Measurements from ENCODE around the gene TAOK3. TPM values are rescaled to one million over a fixed set of nuclear protein-coding genes. Genes with fewer than 3 reads are reported as not detected.

The TAOK3 gene
- total RNA-seq, 3 donors from 2014 or later (not counting 1 experiment from before 2014, with no cell fraction given): 155 to 166 (median 157) TPM

DNA sequence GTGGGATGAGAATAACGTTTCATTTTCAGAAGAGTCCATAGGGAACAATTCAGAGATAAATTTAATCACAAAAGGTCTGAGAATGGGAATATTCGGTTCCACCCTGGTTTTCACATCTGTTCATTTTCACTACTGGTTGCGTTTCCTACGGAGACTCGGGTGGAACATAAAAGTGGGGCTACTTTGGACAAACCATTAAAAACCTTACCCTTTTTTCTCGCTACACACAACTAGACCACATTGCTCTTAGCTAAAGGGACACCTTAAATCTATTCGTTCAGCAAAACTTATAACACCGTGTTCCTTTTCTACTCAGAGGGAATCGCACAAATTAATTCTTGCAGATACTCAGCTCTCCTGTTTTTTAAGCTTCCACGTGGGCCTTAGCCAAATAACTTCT is 2.6 kb upstream of the TAOK3 start:
- Mint-ChIP-seq H3K27me3 (ENCODE audit: low read depth in 2 of 2) (peaks cover 0 to 3% of the 10 kb centered on the region in 2 donors), H3K27ac (peak overlapping the region; percentile 97 to 98), H3K4me3 (peak overlapping the region; percentile 99), H3K9me3 (no peaks in the 10 kb centered on the region), H3K4me1 (peaks cover 37 to 58% of the 10 kb centered on the region in 2 donors), H3K36me3 (no peaks in the 10 kb centered on the region)
- WGBS (ENCODE audit: insufficient coverage): 86% methylated on average over 10 of the region's 10 CpGs
- H3K27me3 ChIP-seq (ENCODE audit: control insufficient read depth, insufficient read depth, low read length): no peaks in the 10 kb centered on the region
- ATAC-seq: no peak
- peaks cover 32% of the 10 kb centered on the region for H3K4me1 ChIP-seq (ENCODE audit: control insufficient read depth, insufficient read depth, low read length)
- no peak overlapping the region for H3K27ac ChIP-seq (ENCODE audit: low read length)
- H3K36me3 ChIP-seq (ENCODE audit: control insufficient read depth, insufficient read depth, low read length): peaks cover 6% of the 10 kb centered on the region
- no peaks in the 10 kb centered on the region for H3K9me3 ChIP-seq (ENCODE audit: control insufficient read depth, insufficient read depth, low read length)
- DNase-seq: peak in 1 of 2 donors; percentile 10
- no peak for TF ChIP-seq CTCF (IDR thresholded peaks at IDR 0.05)
- H3K4me3 ChIP-seq (ENCODE audit: low read length): no peak overlapping the region
- intact Hi-C loops (cut with micrococcal nuclease): loop anchor here (5.0 to 10.0 kb wide), 3 partner anchors 238 to 1289 kb away; partner anchors contain the start of genes PEBP1 and PRKAB1

DNA sequence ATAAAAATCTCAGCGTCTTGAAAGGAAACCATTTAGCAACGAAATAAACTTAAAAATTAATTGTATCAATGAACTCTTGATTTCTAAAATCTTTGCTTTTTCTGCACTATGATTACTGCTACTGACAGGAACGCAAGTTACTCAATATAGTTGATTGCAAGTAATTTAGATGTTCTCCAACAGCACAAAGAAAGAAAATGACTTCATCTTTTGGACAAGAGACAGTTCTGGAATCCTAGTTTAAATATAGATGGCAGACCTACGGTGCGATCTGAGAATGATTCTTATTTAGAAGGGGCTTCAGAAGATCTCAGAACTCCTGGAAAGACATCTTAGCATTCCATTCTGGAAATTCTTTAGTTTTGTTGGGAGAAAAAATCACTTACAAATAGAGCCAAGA is 2.2 kb upstream of the TAOK3 start:
- DNase-seq (no peak), ATAC-seq (no peak)
- Mint-ChIP-seq H3K9me3 (no peaks in the 10 kb centered on the region), H3K4me3 (peak overlapping the region; percentile 99), H3K27me3 (ENCODE audit: low read depth in 2 of 2) (peaks cover 0 to 3% of the 10 kb centered on the region in 2 donors), H3K4me1 (peaks cover 41 to 62% of the 10 kb centered on the region in 2 donors), H3K27ac (peak overlapping the region; percentile 97 to 98), H3K36me3 (no peaks in the 10 kb centered on the region)
- Histone ChIP-seq H3K27ac (ENCODE audit: low read length) (no peak overlapping the region), H3K27me3 (ENCODE audit: control insufficient read depth, insufficient read depth, low read length) (no peaks in the 10 kb centered on the region), H3K4me1 (ENCODE audit: control insufficient read depth, insufficient read depth, low read length) (peaks cover 34% of the 10 kb centered on the region), H3K36me3 (ENCODE audit: control insufficient read depth, insufficient read depth, low read length) (peaks cover 2% of the 10 kb centered on the region), H3K4me3 (ENCODE audit: low read length) (no peak overlapping the region), H3K9me3 (ENCODE audit: control insufficient read depth, insufficient read depth, low read length) (no peaks in the 10 kb centered on the region)
- intact Hi-C loops (cut with micrococcal nuclease): loop anchor here (5.0 to 10.0 kb wide), 3 partner anchors 238 to 1290 kb away; partner anchors contain the start of genes PEBP1 and PRKAB1
- WGBS (ENCODE audit: insufficient coverage): 91% methylated on average over 5 of the region's 5 CpGs
- TF ChIP-seq CTCF (IDR thresholded peaks at IDR 0.05): no peak

DNA sequence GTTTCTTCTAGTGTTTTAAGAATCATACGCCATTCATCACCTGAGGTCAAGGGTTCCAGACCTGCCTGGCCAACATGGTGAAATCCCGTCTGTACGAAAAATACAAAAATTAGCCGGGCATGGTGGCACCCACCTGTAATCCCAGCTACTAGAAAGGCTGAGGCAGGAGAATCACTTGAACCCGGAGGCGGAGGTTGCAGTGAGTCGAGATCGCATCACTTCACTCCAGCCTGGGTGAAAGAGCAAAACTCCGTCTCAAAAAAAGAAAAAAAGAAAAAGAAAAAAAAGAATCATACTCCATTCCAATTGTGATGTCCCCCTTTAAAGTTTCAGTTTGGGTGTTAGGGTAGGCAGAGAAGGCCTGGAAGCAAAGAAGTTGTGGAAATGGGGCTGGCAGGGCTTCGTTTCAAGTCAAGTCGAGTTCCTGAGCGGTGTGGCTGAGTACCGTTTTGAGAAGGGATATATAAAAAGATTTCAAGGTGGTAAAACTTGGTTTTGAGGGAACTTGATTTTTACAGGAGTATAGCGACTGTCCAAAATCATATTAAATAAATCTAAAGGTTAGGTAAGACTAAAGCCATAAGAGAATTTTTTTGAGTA is 1.5 kb upstream of the TAOK3 start:
- Histone ChIP-seq H3K4me1 (ENCODE audit: control insufficient read depth, insufficient read depth, low read length) (peaks cover 37% of the 10 kb centered on the region), H3K9me3 (ENCODE audit: control insufficient read depth, insufficient read depth, low read length) (no peaks in the 10 kb centered on the region), H3K27me3 (ENCODE audit: control insufficient read depth, insufficient read depth, low read length) (no peaks in the 10 kb centered on the region), H3K4me3 (ENCODE audit: low read length) (no peak overlapping the region), H3K36me3 (ENCODE audit: control insufficient read depth, insufficient read depth, low read length) (no peaks in the 10 kb centered on the region), H3K27ac (ENCODE audit: low read length) (no peak overlapping the region)
- Mint-ChIP-seq H3K4me1 (peaks cover 41 to 65% of the 10 kb centered on the region in 2 donors), H3K27me3 (ENCODE audit: low read depth in 2 of 2) (peaks cover 0 to 3% of the 10 kb centered on the region in 2 donors), H3K36me3 (no peaks in the 10 kb centered on the region), H3K9me3 (no peaks in the 10 kb centered on the region), H3K27ac (peak overlapping the region; percentile 96 to 97), H3K4me3 (peak overlapping the region; percentile 99)
- WGBS (ENCODE audit: insufficient coverage): 96% methylated on average over 13 of the region's 14 CpGs
- intact Hi-C loops (cut with micrococcal nuclease): loop anchor here (10.0 kb wide), 1 partner anchor 1291 kb away; the partner anchor contains the start of gene PRKAB1
- DNase-seq (no peak), ATAC-seq (no peak)
- TF ChIP-seq CTCF (IDR thresholded peaks at IDR 0.05): no peak

Measured in natural killer cell (primary cell).